WTC11 (cell line): ENCODE measurements around the gene MAP4K4. TPM values are rescaled to one million over a fixed set of nuclear protein-coding genes. Genes with fewer than 3 reads are reported as not detected.

Source experiments
- ATAC-seq: fragments of 200-7000 bp; cut with Tn5 transposase; 2 replicates; pipeline ENCODE4 v1.10.0; 2021; ENCODE audit warnings: mild to moderate bottlenecking, moderate library complexity
- CTCF ChIA-PET: fragments of 300-600 bp; sonication (Branson Sonifier 250); formaldehyde crosslinking; loops from one replicate; lab custom pipeline; 2021; ENCODE audit warnings: antibody characterized with exemption; lab: Charles Lee
- POLR2A ChIA-PET: fragments of 350-600 bp; sonication (Branson Sonifier 250); formaldehyde crosslinking; loops from one replicate; lab custom pipeline; 2021; ENCODE audit warnings: antibody characterized with exemption; lab: Charles Lee
- DNase-seq: peaks from one replicate; pipeline ENCODE4 v3.0.0; 2021; ENCODE audit warnings: low spot score
- H3K27ac Mint-ChIP-seq: 2 replicates; pipeline ENCODE4 v1.8.0; 2021; ENCODE audit warnings: mixed read lengths
- H3K27me3 Mint-ChIP-seq: 2 replicates; pipeline ENCODE4 v1.8.0; 2021; ENCODE audit warnings: low read depth, mild to moderate bottlenecking, moderate library complexity, mixed read lengths
- H3K36me3 Mint-ChIP-seq: 2 replicates; pipeline ENCODE4 v1.8.0; 2021; ENCODE audit warnings: mixed read lengths
- H3K4me1 Mint-ChIP-seq: 2 replicates; pipeline ENCODE4 v1.8.0; 2022; ENCODE audit warnings: mixed read lengths
- H3K4me3 Mint-ChIP-seq: 2 replicates; pipeline ENCODE4 v1.8.0; 2021; ENCODE audit warnings: mild to moderate bottlenecking, moderate library complexity, mixed read lengths
- H3K9me3 Mint-ChIP-seq: 2 replicates; pipeline ENCODE4 v1.8.0; 2021; ENCODE audit warnings: mixed read lengths
- CDX4 ChIP-seq: fragments of 250-450 bp; sonication (Bioruptor Pico); IDR thresholded peaks from 2 replicates; pipeline ENCODE4 v1.9.0; 2021; ENCODE audit warnings: moderate library complexity, mild to moderate bottlenecking, inconsistent platforms, borderline replicate concordance
- E2F5 ChIP-seq: sonication (generic); formaldehyde crosslinking; IDR thresholded peaks from 2 replicates; pipeline ENCODE4 v1.8.1; 2022; ENCODE audit warnings: mild to moderate bottlenecking, moderate library complexity, missing genetic modification reagents
- ETV6 ChIP-seq: sonication (generic); formaldehyde crosslinking; IDR thresholded peaks from 2 replicates; pipeline ENCODE4 v1.8.1; 2022; ENCODE audit warnings: mild to moderate bottlenecking, missing genetic modification reagents
- GABPB1 ChIP-seq: sonication (generic); formaldehyde crosslinking; IDR thresholded peaks from 2 replicates; pipeline ENCODE4 v1.8.1; 2023; ENCODE audit warnings: mild to moderate bottlenecking, missing genetic modification reagents
- IRF2 ChIP-seq: sonication (generic); formaldehyde crosslinking; IDR thresholded peaks from 2 replicates; pipeline ENCODE4 v1.8.0; 2022; ENCODE audit warnings: low read depth, missing genetic modification reagents, borderline replicate concordance
- MXD4 ChIP-seq: fragments of 250-450 bp; sonication (Bioruptor Pico); IDR thresholded peaks from 2 replicates; pipeline ENCODE4 v1.8.0; 2021; ENCODE audit warnings: mild to moderate bottlenecking, moderate library complexity, borderline replicate concordance
- NFYB ChIP-seq: sonication (generic); formaldehyde crosslinking; conservative IDR thresholded peaks from 2 replicates; pipeline ENCODE4 v1.8.0; 2022; ENCODE audit warnings: low read depth, missing genetic modification reagents
- NR2C2 ChIP-seq: sonication (generic); formaldehyde crosslinking; IDR thresholded peaks from 2 replicates; pipeline ENCODE4 v1.8.0; 2022; ENCODE audit warnings: mild to moderate bottlenecking, missing genetic modification reagents
- NR3C1 ChIP-seq: sonication (generic); formaldehyde crosslinking; conservative IDR thresholded peaks from 2 replicates; pipeline ENCODE4 v1.8.1; 2023; ENCODE audit warnings: low read depth, mild to moderate bottlenecking, missing genetic modification reagents
- SMAD4 ChIP-seq: sonication (generic); formaldehyde crosslinking; IDR thresholded peaks from 2 replicates; pipeline ENCODE4 v1.8.0; 2022; ENCODE audit warnings: mild to moderate bottlenecking, missing genetic modification reagents
- STAT6 ChIP-seq: sonication (generic); formaldehyde crosslinking; conservative IDR thresholded peaks from 2 replicates; pipeline ENCODE4 v1.8.1; 2023; ENCODE audit warnings: mild to moderate bottlenecking, low read depth, missing genetic modification reagents, moderate library complexity
- USF1 ChIP-seq: sonication (generic); formaldehyde crosslinking; IDR thresholded peaks from 2 replicates; pipeline ENCODE4 v1.8.0; 2022; ENCODE audit warnings: mild to moderate bottlenecking, missing genetic modification reagents
- ZNF512 ChIP-seq: sonication (generic); formaldehyde crosslinking; IDR thresholded peaks from 2 replicates; pipeline ENCODE4 v1.8.1; 2022; ENCODE audit warnings: missing genetic modification reagents, borderline replicate concordance
- total RNA-seq: library from RNA; stranded (reverse); gene quantifications from 3 replicates; pipeline ENCODE4 v1.2.3, GENCODE V29; 2021

Gene MAP4K4
- total RNA-seq, 1 experiment from 2014 or later: 112 TPM

- ChIA-PET CTCF (interaction anchor here (0.6 to 0.8 kb wide), 3 partner anchors 8 to 140 kb away, joined by 3 read pairs; no protein-coding TSS in a partner anchor), POLR2A (no interaction called here)
- Mint-ChIP-seq H3K36me3 (no peaks in the 10 kb centered on the region), H3K9me3 (no peaks in the 10 kb centered on the region), H3K27me3 (no peaks in the 10 kb centered on the region), H3K4me3 (no peak overlapping the region), H3K27ac (peak overlapping the region; percentile 55), H3K4me1 (peaks cover 64% of the 10 kb centered on the region)
- ATAC-seq (peak; percentile 63), DNase-seq (no peak)
- TF ChIP-seq NFYB (no peak), GABPB1 (CRISPR knock-in tag) (peak; percentile 40; the same call in 1 of the 2 replicates)
These were observed 35.9 kb downstream of the MAP4K4 start for GRCh38 chr2:101733257-101733993.

- no peaks in the 10 kb centered on the region for H3K36me3 Mint-ChIP-seq
- ATAC-seq (0 out of 2 replicates have a peak, but pooled peaks have one; percentile 19), DNase-seq (no peak)
- H3K4me1 Mint-ChIP-seq: peaks cover 75% of the 10 kb centered on the region
- TF ChIP-seq SMAD4 (CRISPR knock-in tag): no peak
- TF ChIP-seq ZNF512 (CRISPR knock-in tag): no peak
- no peak for TF ChIP-seq E2F5
- TF ChIP-seq GABPB1 (CRISPR knock-in tag): no peak
- no peak for TF ChIP-seq CDX4
- TF ChIP-seq IRF2 (CRISPR knock-in tag): no peak
- no peak for TF ChIP-seq NR3C1 (CRISPR knock-in tag)
- no peak for TF ChIP-seq MXD4 (CRISPR knock-in tag)
- no peaks in the 10 kb centered on the region for H3K9me3 Mint-ChIP-seq
- H3K27ac Mint-ChIP-seq: peak overlapping the region; percentile 69
- no peak overlapping the region for H3K4me3 Mint-ChIP-seq
- H3K27me3 Mint-ChIP-seq: no peaks in the 10 kb centered on the region
- POLR2A ChIA-PET: no interaction called here
- CTCF ChIA-PET: interaction anchor here (0.6 kb wide), 1 partner anchor 139 kb away, joined by 3 read pairs; no protein-coding TSS in a partner anchor
These were observed 37.1 kb downstream of the MAP4K4 start for GRCh38 chr2:101734505-101735165.

GRCh38 chr2:101735166-101735533 lies 37.6 kb downstream of the MAP4K4 start:
- Mint-ChIP-seq H3K9me3 (no peaks in the 10 kb centered on the region), H3K4me1 (peaks cover 76% of the 10 kb centered on the region), H3K27ac (peak overlapping the region; percentile 69; the same call in 1 of the 2 replicates), H3K36me3 (no peaks in the 10 kb centered on the region), H3K27me3 (no peaks in the 10 kb centered on the region), H3K4me3 (no peak overlapping the region)
- POLR2A ChIA-PET: no interaction called here
- DNase-seq (no peak), ATAC-seq (no peak)
- TF ChIP-seq NR3C1 (CRISPR knock-in tag) (no peak), NR2C2 (CRISPR knock-in tag) (no peak), ETV6 (CRISPR knock-in tag) (no peak), USF1 (CRISPR knock-in tag) (no peak), STAT6 (CRISPR knock-in tag) (no peak)
- CTCF ChIA-PET: no interaction called here
